Tibial nerve (tissue), 3 donors: ENCODE data around the gene BAD.

Experiments used
- CTCF ChIP-seq, 5 experiments: fragments of 200-600 bp in 3 of 5; fragments of 450-650 bp in 2 of 5; sonication (generic) in 3 of 5; IDR thresholded peaks; one replicate each; pipeline ENCODE4 v1.5.1; 2016 to 2019; ENCODE audit warnings: antibody characterized with exemption in 5 of 5, mild to moderate bottlenecking in 3 of 5, moderate library complexity in 2 of 5
- POLR2A ChIP-seq, 2 donors: fragments of 450-650 bp; IDR thresholded peaks; one replicate each; pipeline ENCODE4 v1.6.1; 2017; ENCODE audit warnings: antibody characterized with exemption in 2 of 2, mild to moderate bottlenecking in 2 of 2, moderate library complexity in 2 of 2

DNA sequence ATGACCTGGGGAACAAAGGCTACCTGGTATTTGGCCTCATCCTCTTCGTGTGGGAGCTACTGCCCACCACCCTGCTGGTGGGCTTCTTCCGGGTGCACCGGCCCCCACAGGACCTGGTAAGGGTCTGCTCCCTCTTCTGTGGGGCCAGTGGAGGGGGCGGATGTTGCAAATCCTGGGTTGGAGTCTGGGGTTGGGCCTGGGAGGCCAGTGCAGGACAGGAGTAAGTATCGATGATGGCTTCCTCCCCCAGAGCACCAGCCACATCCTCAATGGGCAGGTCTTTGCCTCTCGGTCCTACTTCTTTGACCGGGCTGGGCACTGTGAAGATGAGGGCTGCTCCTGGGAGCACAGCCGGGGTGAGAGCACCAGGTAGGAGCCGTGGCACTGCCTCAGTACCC, 3.9 kb upstream of the BAD start:
- TF ChIP-seq CTCF (IDR thresholded peaks at IDR 0.05) (no peak), POLR2A (IDR thresholded peaks at IDR 0.05) (no peak)
